Stimulated activated CD4-positive, alpha-beta T cell treated with anti-CD3 and anti-CD28 coated beads, Interleukin-1b, Interleukin-23, amount 100 ng/mL, for 24 hours (primary cell): ENCODE results near the gene HSFY2.
"Not testable (repeated sequence)": the region's sequence is repeated elsewhere in the genome, so short reads cannot be mapped to it uniquely, and the experiment has no call there.

Experiments
- DNase-seq, 4 experiments: peaks; one replicate each; pipeline ENCODE4 v3.0.0-alpha.2; 2020; ENCODE audit warnings: low read depth in 4 of 4, low spot score in 1 of 4

HSFY2 gene, protein sequence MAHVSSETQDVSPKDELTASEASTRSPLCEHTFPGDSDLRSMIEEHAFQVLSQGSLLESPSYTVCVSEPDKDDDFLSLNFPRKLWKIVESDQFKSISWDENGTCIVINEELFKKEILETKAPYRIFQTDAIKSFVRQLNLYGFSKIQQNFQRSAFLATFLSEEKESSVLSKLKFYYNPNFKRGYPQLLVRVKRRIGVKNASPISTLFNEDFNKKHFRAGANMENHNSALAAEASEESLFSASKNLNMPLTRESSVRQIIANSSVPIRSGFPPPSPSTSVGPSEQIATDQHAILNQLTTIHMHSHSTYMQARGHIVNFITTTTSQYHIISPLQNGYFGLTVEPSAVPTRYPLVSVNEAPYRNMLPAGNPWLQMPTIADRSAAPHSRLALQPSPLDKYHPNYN

GRCh38 chrY:18773635-18774034, at the start of gene HSFY2:
Gene HSFY2 (minus strand): TSS chrY:18773735. CDS start chrY:18773618, 117 bp downstream.
- DNase-seq, result not testable (repeated sequence)

- not testable (repeated sequence) for DNase-seq
These were observed 42.2 kb upstream of the HSFY2 start for GRCh38 chrY:18815751-18816150.

GRCh38 chrY:18788757-18789406, 15.3 kb upstream of the HSFY2 start:
- not testable (repeated sequence) for DNase-seq

- not testable (repeated sequence) for DNase-seq
These were observed 19.5 kb downstream of the HSFY2 start for GRCh38 chrY:18754077-18754476.

- not testable (repeated sequence) for DNase-seq
These were observed 20.3 kb downstream of the HSFY2 start for GRCh38 chrY:18753133-18753815.

DNA sequence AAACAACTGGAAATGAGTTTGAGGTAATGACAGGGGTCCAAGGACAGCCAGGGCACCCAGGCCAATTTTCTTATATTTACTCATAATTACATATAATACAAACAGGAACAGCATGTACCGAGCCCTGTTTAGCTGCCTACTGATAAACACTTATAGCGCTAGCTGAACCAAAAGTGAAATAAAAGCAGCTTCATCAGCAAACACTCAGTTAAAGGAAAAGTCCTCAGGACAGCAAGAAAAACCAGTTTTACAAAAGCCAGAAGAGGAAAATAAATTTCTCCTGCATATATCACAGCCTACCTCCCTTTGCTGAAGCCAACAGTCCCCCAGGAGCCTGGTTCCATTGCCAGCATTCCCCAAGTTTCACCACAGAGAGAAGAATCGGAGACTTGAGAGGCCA, 49.8 kb downstream of the HSFY2 start:
- DNase-seq, result not testable (repeated sequence)
